ENCODE results near the gene CAMLG. TPM values are rescaled to one million over a fixed set of nuclear protein-coding genes. Genes with fewer than 3 reads are reported as not detected.

Gene CAMLG
- total and polyA plus RNA-seq, 9 of the 15 experiments (the other 6 are each of a cell fraction or from before 2014, with no cell fraction given) = 11.3 to 22.0 (median 16.3) TPM

- no peak for TF ChIP-seq AFF1 (IDR thresholded peaks at IDR 0.05; ENCODE audit: low read depth in 1 of 2, partially characterized antibody in 2 of 2)
- no peak; the same call in 1 of the 2 replicates for TF ChIP-seq ATF3 (IDR thresholded peaks at IDR 0.05)
- TF ChIP-seq ATF3 (CRISPR knock-in tag; conservative IDR thresholded peaks at IDR 0.05) = peak; percentile 54; the same call in 1 of the 2 replicates
- no peak for TF ChIP-seq ZFPM2 (CRISPR knock-in tag; IDR thresholded peaks at IDR 0.05)
- no peak for TF ChIP-seq NFE2L1 (tag; IDR thresholded peaks at IDR 0.05; ENCODE audit: borderline replicate concordance, low read depth)
- TF ChIP-seq GABPA (tag; conservative IDR thresholded peaks at IDR 0.05; ENCODE audit: low read depth) = 0 out of 2 replicates have a peak, but pooled peaks have one; percentile 53
- TF ChIP-seq ERF (CRISPR knock-in tag; IDR thresholded peaks at IDR 0.05) = no peak
- peak; percentile 84; the same call in 1 of the 2 replicates for TF ChIP-seq XRCC5 (IDR thresholded peaks at IDR 0.05; ENCODE audit: low read depth, low read length)
- TF ChIP-seq YBX1 (IDR thresholded peaks at IDR 0.05) = no peak
- TF ChIP-seq NR2C1 (IDR thresholded peaks at IDR 0.05) = peak; percentile 79
- peak; percentile 78 for TF ChIP-seq NR2C1 (tag; IDR thresholded peaks at IDR 0.05)
- TF ChIP-seq ZNF79 (CRISPR knock-in tag; IDR thresholded peaks at IDR 0.05; ENCODE audit: low read depth) = no peak
- TF ChIP-seq DMBX1 (CRISPR knock-in tag; IDR thresholded peaks at IDR 0.05; ENCODE audit: borderline replicate concordance) = peak; percentile 59; the same call in 1 of the 2 replicates
- peak; percentile 4; the same call in 1 of the 2 replicates for TF ChIP-seq OTX1 (CRISPR knock-in tag; IDR thresholded peaks at IDR 0.05)
- TF ChIP-seq ZKSCAN8 (CRISPR knock-in tag; IDR thresholded peaks at IDR 0.05) = no peak
- no peak for TF ChIP-seq CHD4 (IDR thresholded peaks at IDR 0.05; ENCODE audit: insufficient read depth, insufficient replicate concordance, low read depth, low read length, poor library complexity, severe bottlenecking)
- peak; percentile 86 for TF ChIP-seq GABPB1 (CRISPR knock-in tag; IDR thresholded peaks at IDR 0.05)
- TF ChIP-seq ZNF384 (IDR thresholded peaks at IDR 0.05; ENCODE audit: low read depth, low read length) = no peak
- TF ChIP-seq BRD4 (IDR thresholded peaks at IDR 0.05) = no peak
- peak; percentile 33 for TF ChIP-seq TAF9B (IDR thresholded peaks at IDR 0.05; ENCODE audit: partially characterized antibody)
- TF ChIP-seq ATF1 (CRISPR knock-in tag; IDR thresholded peaks at IDR 0.05) = peak; percentile 89
- TF ChIP-seq ATF1 (tag; IDR thresholded peaks at IDR 0.05) = peak; percentile 98
- TF ChIP-seq ZNF431 (CRISPR knock-in tag; IDR thresholded peaks at IDR 0.05) = peak; percentile 50; the same call in 1 of the 2 replicates
- peak; percentile 64 for TF ChIP-seq MXI1 (IDR thresholded peaks at IDR 0.05; ENCODE audit: low read depth, low read length)
Measured at GRCh38 chr5:134738133-134738962, at the start of gene CAMLG (continued).

Data from K562 (cell line).